Loucy (cell line): ENCODE results near the gene ABCA6.

Experiments used
- H2AFZ ChIP-seq: fragments of 200-600 bp; sonication (generic); 2 replicates; pipeline ENCODE4 v1.6.0; 2016; ENCODE audit warnings: antibody characterized with exemption, mild to moderate bottlenecking, low read length, moderate library complexity
- H3F3A ChIP-seq: fragments of 200-600 bp; 2 replicates; pipeline ENCODE4 v1.6.0; 2016; ENCODE audit warnings: antibody characterized with exemption, low read depth, mild to moderate bottlenecking
- H3K27me3 ChIP-seq: fragments of 200-600 bp; sonication (generic); 2 replicates; pipeline ENCODE4 v1.6.1; 2014; ENCODE audit warnings: low read length, mild to moderate bottlenecking; ENCODE audit not compliant: insufficient read depth, poor library complexity, severe bottlenecking
- H3K36me3 ChIP-seq: fragments of 200-600 bp; sonication (generic); 2 replicates; pipeline ENCODE4 v1.6.1; 2016; ENCODE audit warnings: low read length; ENCODE audit not compliant: insufficient read depth
- H3K4me1 ChIP-seq: fragments of 200-600 bp; sonication (generic); 2 replicates; pipeline ENCODE4 v1.5.1; 2014; ENCODE audit warnings: low read length, mild to moderate bottlenecking; ENCODE audit not compliant: insufficient read depth, poor library complexity, severe bottlenecking
- H3K4me2 ChIP-seq: fragments of 200-600 bp; sonication (generic); 2 replicates; pipeline ENCODE4 v1.6.0; 2014; ENCODE audit warnings: antibody characterized with exemption, low read length, low read depth, mild to moderate bottlenecking; ENCODE audit not compliant: poor library complexity, severe bottlenecking
- H3K4me3 ChIP-seq: fragments of 200-600 bp; sonication (generic); 2 replicates; pipeline ENCODE4 v1.5.1; 2014; ENCODE audit warnings: low read length, mild to moderate bottlenecking, mixed read lengths; ENCODE audit not compliant: poor library complexity, severe bottlenecking
- H3K79me2 ChIP-seq: fragments of 200-600 bp; sonication (generic); 2 replicates; pipeline ENCODE4 v1.6.1; 2014; ENCODE audit warnings: low read length; ENCODE audit not compliant: insufficient read depth
- H3K9ac ChIP-seq: fragments of 200-600 bp; sonication (generic); 2 replicates; pipeline ENCODE4 v1.6.0; 2014; ENCODE audit warnings: mild to moderate bottlenecking, low read depth, low read length, moderate library complexity; ENCODE audit not compliant: poor library complexity, severe bottlenecking
- H3K9me2 ChIP-seq: fragments of 200-600 bp; sonication (generic); replicated peaks from 2 replicates; pipeline ENCODE4 v1.6.1; 2016; ENCODE audit warnings: low read depth, low read length, mixed read lengths
- H3K9me3 ChIP-seq: fragments of 200-600 bp; sonication (generic); 2 replicates; pipeline ENCODE4 v1.6.1; 2014; ENCODE audit warnings: mild to moderate bottlenecking, antibody characterized with exemption, low read length, low read depth; ENCODE audit not compliant: insufficient read depth
- H4K20me1 ChIP-seq: fragments of 200-600 bp; sonication (generic); 2 replicates; pipeline ENCODE4 v1.6.0; 2014; ENCODE audit warnings: antibody characterized with exemption, low read length, mild to moderate bottlenecking; ENCODE audit not compliant: insufficient read depth, poor library complexity, severe bottlenecking
- CTCF ChIP-seq: fragments of 200-600 bp; sonication (generic); conservative IDR thresholded peaks from 2 replicates; pipeline ENCODE4 v1.5.1; 2014; ENCODE audit warnings: mild to moderate bottlenecking, antibody characterized with exemption, low read length
- EZH2phosphoT487 ChIP-seq: fragments of 200-600 bp; IDR thresholded peaks from 2 replicates; pipeline ENCODE4 v1.6.1; 2018; ENCODE audit warnings: antibody characterized with exemption, mild to moderate bottlenecking, moderate library complexity, borderline replicate concordance

ABCA6 gene

GRCh38 chr17:69111794-69112193 is 29.9 kb downstream of the ABCA6 start:
- Histone ChIP-seq H3K36me3 (no peaks in the 10 kb centered on the region), H4K20me1 (no peaks in the 10 kb centered on the region), H3F3A (no peaks in the 10 kb centered on the region), H3K4me3 (no peak overlapping the region), H3K4me1 (no peaks in the 10 kb centered on the region), H3K27me3 (no peaks in the 10 kb centered on the region), H3K79me2 (no peaks in the 10 kb centered on the region), H2AFZ (no peak overlapping the region), H3K9me2 (no peaks in the 10 kb centered on the region), H3K4me2 (no peak overlapping the region), H3K9me3 (no peaks in the 10 kb centered on the region), H3K9ac (no peak overlapping the region)
- TF ChIP-seq EZH2phosphoT487 (no peak), CTCF (no peak)

- Histone ChIP-seq H4K20me1 (no peaks in the 10 kb centered on the region), H3K9me2 (no peaks in the 10 kb centered on the region), H3K27me3 (no peaks in the 10 kb centered on the region), H3K9me3 (no peaks in the 10 kb centered on the region), H3K9ac (no peak overlapping the region), H2AFZ (no peak overlapping the region), H3K4me2 (no peak overlapping the region), H3K4me3 (no peak overlapping the region), H3K4me1 (no peaks in the 10 kb centered on the region), H3K36me3 (no peaks in the 10 kb centered on the region), H3K79me2 (no peaks in the 10 kb centered on the region), H3F3A (no peaks in the 10 kb centered on the region)
- TF ChIP-seq CTCF (no peak), EZH2phosphoT487 (no peak)
These were observed 35.6 kb downstream of the ABCA6 start for GRCh38 chr17:69105907-69106730.

- Histone ChIP-seq H2AFZ (no peak overlapping the region), H3F3A (no peaks in the 10 kb centered on the region), H3K79me2 (no peaks in the 10 kb centered on the region), H3K36me3 (no peaks in the 10 kb centered on the region), H3K4me3 (no peak overlapping the region), H3K9ac (no peak overlapping the region), H3K4me1 (no peaks in the 10 kb centered on the region), H4K20me1 (no peaks in the 10 kb centered on the region), H3K9me2 (no peaks in the 10 kb centered on the region), H3K9me3 (no peaks in the 10 kb centered on the region), H3K27me3 (no peaks in the 10 kb centered on the region), H3K4me2 (no peak overlapping the region)
- no peak for TF ChIP-seq CTCF
- no peak for TF ChIP-seq EZH2phosphoT487
These were observed 38.0 kb downstream of the ABCA6 start for GRCh38 chr17:69103557-69104233.
